SK-N-SH (cell line): Measurements from ENCODE around the gene AKAP3. TPM values are rescaled to one million over a fixed set of nuclear protein-coding genes. Genes with fewer than 3 reads are reported as not detected.

ENCODE experiments used
- polyA plus RNA-seq, 3 experiments: library from polyadenylated mRNA; depleted of rRNA; stranded (reverse); fragments of >200 nt; gene quantifications; 2 replicates each; pipeline ENCODE4 v1.2.3, GENCODE V29; 2012

AKAP3 gene
- polyA plus RNA-seq, 1 of the 3 experiments (the other 2 are of a cell fraction): 0.12 TPM

Other genes with a start within 250 kb of the AKAP3 start
- gene FGF6, start 203.2 kb downstream of the AKAP3 start, polyA plus RNA-seq (2012; rRNA removed): not detected in 2 replicates
- gene RAD51AP1, start 110.2 kb downstream of the AKAP3 start, polyA plus RNA-seq (2012; rRNA removed): 6.0 and 7.1 TPM in 2 replicates
- gene DYRK4, start 86.8 kb downstream of the AKAP3 start, polyA plus RNA-seq (2012; rRNA removed): 38.6 and 42.7 TPM in 2 replicates
- gene NDUFA9, start 63 bp upstream of the AKAP3 start, polyA plus RNA-seq (2012; rRNA removed): 53.0 and 55.9 TPM in 2 replicates
- gene GALNT8, start 71.3 kb upstream of the AKAP3 start, polyA plus RNA-seq (2012; rRNA removed): not detected in 2 replicates